ENCODE measurements around the gene EPS8. TPM values are rescaled to one million over a fixed set of nuclear protein-coding genes. Genes with fewer than 3 reads are reported as not detected.

Gene EPS8
- polyA plus RNA-seq, 1 donor (not counting 4 experiments of a cell fraction or from before 2014, with no cell fraction given): 4.0 TPM

DNA sequence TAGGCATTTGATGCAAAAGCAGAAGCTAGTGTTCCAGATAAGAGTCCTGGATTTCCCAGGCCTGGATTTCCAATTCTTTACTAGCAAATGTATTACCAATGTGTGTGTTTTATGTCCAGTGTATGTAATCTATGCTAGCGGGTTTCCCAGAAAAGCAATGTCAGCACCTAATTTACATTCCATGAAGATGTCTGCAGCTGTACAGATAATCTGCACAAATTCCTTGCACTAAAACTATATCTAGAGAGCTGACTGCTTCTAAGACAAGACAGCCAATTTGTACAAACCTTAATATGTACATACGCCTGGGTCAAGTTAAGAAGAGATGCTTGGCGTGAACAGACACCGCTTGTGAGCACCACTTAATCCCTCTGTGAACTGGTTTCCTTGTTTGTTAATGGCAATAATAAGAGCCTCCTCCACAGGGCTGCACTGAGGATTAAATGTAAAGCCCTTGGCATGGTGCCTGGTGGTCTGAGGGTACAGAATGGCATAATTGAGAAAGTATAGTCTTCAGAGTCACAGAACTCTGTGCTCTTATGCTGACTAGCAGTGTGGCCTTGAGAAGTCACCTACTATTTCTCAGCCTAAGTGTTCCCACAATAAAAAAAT lies 185.6 kb downstream of the EPS8 start:
- no peak overlapping the region for H3K4me3 ChIP-seq (ENCODE audit: control insufficient read depth in 2 of 3, extremely low read depth in 1 of 3, insufficient read depth in 2 of 3, low read depth in 1 of 3, low read length in 3 of 3)
- no peaks in the 10 kb centered on the region for H3K9me1 ChIP-seq (ENCODE audit: control insufficient read depth, extremely low read depth, insufficient read depth, low read length)
- no peak overlapping the region for H3K9ac ChIP-seq (ENCODE audit: control insufficient read depth, extremely low read depth, insufficient read depth, low read length)
- no peaks in the 10 kb centered on the region for H3K79me2 ChIP-seq (ENCODE audit: control insufficient read depth, insufficient read depth, low read length)
- H3K4me2 ChIP-seq (ENCODE audit: control insufficient read depth, extremely low read depth, insufficient read depth, low read depth, low read length): no peak overlapping the region
- H3K9me3 ChIP-seq (ENCODE audit: control insufficient read depth, low read depth, low read length): no peaks in the 10 kb centered on the region
- FAIRE-seq (no peak), DNase-seq (ENCODE audit: low read depth, low spot score) (no peak)
- H3K27ac ChIP-seq (ENCODE audit: control insufficient read depth, insufficient read depth, low read length): no peak overlapping the region
- no peak for TF ChIP-seq EZH2 (IDR thresholded peaks at IDR 0.05; ENCODE audit: low read length)
- no peak for TF ChIP-seq CTCF (optimal IDR thresholded peaks at IDR 0.05 in 1 of 3, IDR thresholded peaks at IDR 0.05 in 1 of 3, conservative IDR thresholded peaks at IDR 0.05 in 1 of 3; ENCODE audit: extremely low read depth in 1 of 3, insufficient read depth in 2 of 3, low read length in 3 of 3)
- peaks cover 12% of the 10 kb centered on the region for H3K4me1 ChIP-seq (ENCODE audit: control insufficient read depth, extremely low read depth, insufficient read depth, low read length)
- H2AFZ ChIP-seq (ENCODE audit: control insufficient read depth, low read length): no peak overlapping the region
- dilution Hi-C loops (cut with MboI; ENCODE audit: extremely low pct_ligation_motif_present, low sequenced_read_pairs): no loop called here
- H4K20me1 ChIP-seq (ENCODE audit: control insufficient read depth, extremely low read depth, insufficient read depth, low read length): no peaks in the 10 kb centered on the region
- H3K27me3 ChIP-seq (ENCODE audit: control insufficient read depth, extremely low read depth, insufficient read depth, low read length): no peaks in the 10 kb centered on the region
- H3K36me3 ChIP-seq (ENCODE audit: control insufficient read depth in 2 of 2, extremely low read depth in 1 of 2, insufficient read depth in 2 of 2, low read length in 2 of 2): no peaks in the 10 kb centered on the region

- Histone ChIP-seq H3K4me3 (ENCODE audit: control insufficient read depth in 2 of 3, extremely low read depth in 1 of 3, insufficient read depth in 2 of 3, low read depth in 1 of 3, low read length in 3 of 3) (no peak overlapping the region), H3K27me3 (ENCODE audit: control insufficient read depth, extremely low read depth, insufficient read depth, low read length) (no peaks in the 10 kb centered on the region), H3K9me1 (ENCODE audit: control insufficient read depth, extremely low read depth, insufficient read depth, low read length) (no peaks in the 10 kb centered on the region), H2AFZ (ENCODE audit: control insufficient read depth, low read length) (no peak overlapping the region), H3K4me2 (ENCODE audit: control insufficient read depth, extremely low read depth, insufficient read depth, low read depth, low read length) (no peak overlapping the region), H3K79me2 (ENCODE audit: control insufficient read depth, insufficient read depth, low read length) (no peaks in the 10 kb centered on the region), H4K20me1 (ENCODE audit: control insufficient read depth, extremely low read depth, insufficient read depth, low read length) (no peaks in the 10 kb centered on the region), H3K36me3 (ENCODE audit: control insufficient read depth in 2 of 2, extremely low read depth in 1 of 2, insufficient read depth in 2 of 2, low read length in 2 of 2) (no peaks in the 10 kb centered on the region), H3K9ac (ENCODE audit: control insufficient read depth, extremely low read depth, insufficient read depth, low read length) (no peak overlapping the region), H3K27ac (ENCODE audit: control insufficient read depth, insufficient read depth, low read length) (no peak overlapping the region), H3K4me1 (ENCODE audit: control insufficient read depth, extremely low read depth, insufficient read depth, low read length) (peaks cover 12% of the 10 kb centered on the region), H3K9me3 (ENCODE audit: control insufficient read depth, low read depth, low read length) (no peaks in the 10 kb centered on the region)
- FAIRE-seq: no peak
- TF ChIP-seq CTCF (optimal IDR thresholded peaks at IDR 0.05 in 1 of 3, IDR thresholded peaks at IDR 0.05 in 1 of 3, conservative IDR thresholded peaks at IDR 0.05 in 1 of 3; ENCODE audit: extremely low read depth in 1 of 3, insufficient read depth in 2 of 3, low read length in 3 of 3) (no peak), EZH2 (IDR thresholded peaks at IDR 0.05; ENCODE audit: low read length) (no peak)
- no peak for DNase-seq (ENCODE audit: low read depth, low spot score)
- dilution Hi-C loops (cut with MboI; ENCODE audit: extremely low pct_ligation_motif_present, low sequenced_read_pairs): no loop called here
Observed at GRCh38 chr12:15602051-15602672, 187.0 kb downstream of the EPS8 start.
